Stimulated activated CD4-positive, alpha-beta T cell treated with anti-CD3 and anti-CD28 coated beads, Interleukin-12 subunit alpha, Interleukin-12 subunit beta, amount 100 ng/mL, for 4 hours (primary cell): Measurements from ENCODE around the gene LTBP3.
"Not testable (repeated sequence)": the region's sequence is repeated elsewhere in the genome, so short reads cannot be mapped to it uniquely, and the experiment has no call there.

Experiments
- DNase-seq: peaks from one replicate; pipeline ENCODE4 v3.0.0-alpha.2; 2020

Gene LTBP3

GRCh38 chr11:65535102-65535501 is 23.1 kb downstream of the LTBP3 start:
- DNase-seq, result no peak

- no peak for DNase-seq
Measured at GRCh38 chr11:65532388-65533064, 25.6 kb downstream of the LTBP3 start.

- DNase-seq, result no peak
Measured at GRCh38 chr11:65530157-65530496, 28.0 kb downstream of the LTBP3 start.

- DNase-seq, result no peak
Measured at GRCh38 chr11:65529475-65530156, 28.5 kb downstream of the LTBP3 start.

GRCh38 chr11:65528819-65529350 is 29.3 kb downstream of the LTBP3 start:
- DNase-seq, result no peak

GRCh38 chr11:65526744-65527143 is 31.4 kb downstream of the LTBP3 start:
- DNase-seq, result no peak

- DNase-seq, result no peak
Measured at GRCh38 chr11:65525546-65526480, 32.3 kb downstream of the LTBP3 start.

GRCh38 chr11:65524741-65525545 is 33.2 kb downstream of the LTBP3 start, which contains the start of gene SCYL1:
TSS of gene SCYL1 (plus strand) at chr11:65525083. CDS start at chr11:65525154, 71 bp downstream.
- DNase-seq, result peak; percentile 81

- DNase-seq, result no peak
Measured at GRCh38 chr11:65524014-65524740, 34.0 kb downstream of the LTBP3 start.

- not testable (repeated sequence) for DNase-seq
Measured at GRCh38 chr11:65523631-65523968, 34.6 kb downstream of the LTBP3 start.

- DNase-seq, result not testable (repeated sequence)
Measured at GRCh38 chr11:65522718-65523630, 35.2 kb downstream of the LTBP3 start.

- DNase-seq, result not testable (repeated sequence)
Measured at GRCh38 chr11:65521777-65522521, 36.2 kb downstream of the LTBP3 start.

- not testable (repeated sequence) for DNase-seq
Measured at GRCh38 chr11:65518941-65519549, 39.1 kb downstream of the LTBP3 start.

GRCh38 chr11:65516135-65516968 is 41.8 kb downstream of the LTBP3 start:
- DNase-seq, result no peak

- DNase-seq, result not testable (repeated sequence)
Measured at GRCh38 chr11:65512311-65512710, 45.8 kb downstream of the LTBP3 start.

GRCh38 chr11:65506772-65507505 is 51.2 kb downstream of the LTBP3 start:
- no peak for DNase-seq

GRCh38 chr11:65506290-65506771 is 51.8 kb downstream of the LTBP3 start:
- no peak for DNase-seq
